Calu3 (cell line): ENCODE measurements around the gene VASP. TPM values are rescaled to one million over a fixed set of nuclear protein-coding genes. Genes with fewer than 3 reads are reported as not detected.

Experiments
- BruUV-seq: library from RNA; stranded (reverse); fragments of 400-500 nt; replicated peaks from 2 replicates; lab custom pipeline; 2021; lab: Mats Ljungman, UMichigan
- CTCF ChIA-PET: fragments of 300-600 bp; sonication (Branson Sonifier 250); formaldehyde crosslinking; loops from one replicate; lab custom pipeline; 2022; ENCODE audit warnings: antibody characterized with exemption; lab: Charles Lee
- DNase-seq: peaks from one replicate; pipeline ENCODE4 v3.0.0; 2022
- H3K27ac Mint-ChIP-seq: one replicate; pipeline ENCODE4 v1.8.0; 2022; ENCODE audit warnings: mixed read lengths; ENCODE audit not compliant: unreplicated experiment
- H3K27me3 Mint-ChIP-seq: one replicate; pipeline ENCODE4 v1.8.0; 2022; ENCODE audit warnings: mixed read lengths; ENCODE audit not compliant: unreplicated experiment
- H3K36me3 Mint-ChIP-seq: one replicate; pipeline ENCODE4 v1.8.0; 2022; ENCODE audit warnings: mild to moderate bottlenecking, moderate library complexity, mixed read lengths; ENCODE audit not compliant: insufficient read depth, unreplicated experiment
- H3K4me1 Mint-ChIP-seq: one replicate; pipeline ENCODE4 v1.8.0; 2022; ENCODE audit warnings: mild to moderate bottlenecking, low read depth, mixed read lengths; ENCODE audit not compliant: unreplicated experiment
- H3K4me3 Mint-ChIP-seq: one replicate; pipeline ENCODE4 v1.8.0; 2022; ENCODE audit warnings: mild to moderate bottlenecking, low read depth, moderate library complexity, mixed read lengths; ENCODE audit not compliant: unreplicated experiment
- H3K9me3 Mint-ChIP-seq: one replicate; pipeline ENCODE4 v1.8.0; 2022; ENCODE audit warnings: low read depth, mixed read lengths; ENCODE audit not compliant: unreplicated experiment
- intact Hi-C: fragments of 100-400 bp; cut with micrococcal nuclease; formaldehyde crosslinking; loops from one replicate; pipeline ENCODE4 v1.10.0; 2022; ENCODE audit not compliant: unreplicated experiment
- total RNA-seq: library from RNA; stranded (reverse); gene quantifications from 2 replicates; pipeline ENCODE4 v1.2.3, GENCODE V29; 2022
- TF ChIP-seq, protein P1 (sequence below): fragments of 200-600 bp; IDR thresholded peaks from one replicate; pipeline ENCODE4 v1.8.0; 2022; ENCODE audit warnings: antibody characterized with exemption; ENCODE audit not compliant: unreplicated experiment

Gene VASP
- total RNA-seq, 1 experiment from 2014 or later: 194 TPM

DNA sequence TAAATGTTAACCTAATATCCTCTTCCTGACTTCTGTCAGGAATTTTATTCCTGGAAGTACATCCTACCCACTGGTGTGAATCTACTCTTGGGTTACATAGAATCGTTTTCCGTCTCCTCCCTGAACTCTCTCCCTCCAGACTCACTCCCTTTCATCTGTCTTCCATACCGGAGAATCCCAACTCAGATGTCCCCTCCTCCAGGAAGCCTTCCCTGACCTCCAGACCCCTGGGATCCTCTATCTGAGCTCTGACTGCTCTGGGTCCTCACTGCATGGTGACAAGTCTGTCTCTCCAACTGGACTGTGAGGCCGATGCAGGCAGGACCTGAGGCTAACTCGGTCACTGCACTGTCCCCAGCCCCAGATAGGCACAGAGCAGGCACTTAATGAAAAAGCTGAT lies 52.8 kb downstream of the VASP start:
- DNase-seq: no peak
- intact Hi-C loops: no loop called here
- Mint-ChIP-seq H3K27me3 (no peaks in the 10 kb centered on the region), H3K4me3 (no peak overlapping the region), H3K27ac (peak overlapping the region; percentile 8), H3K4me1 (peaks cover 9% of the 10 kb centered on the region), H3K36me3 (peaks cover 8% of the 10 kb centered on the region), H3K9me3 (no peaks in the 10 kb centered on the region)
- BruUV-seq: no TSS peak
- CTCF ChIA-PET: no interaction called here
- TF ChIP-seq, protein P1, sequence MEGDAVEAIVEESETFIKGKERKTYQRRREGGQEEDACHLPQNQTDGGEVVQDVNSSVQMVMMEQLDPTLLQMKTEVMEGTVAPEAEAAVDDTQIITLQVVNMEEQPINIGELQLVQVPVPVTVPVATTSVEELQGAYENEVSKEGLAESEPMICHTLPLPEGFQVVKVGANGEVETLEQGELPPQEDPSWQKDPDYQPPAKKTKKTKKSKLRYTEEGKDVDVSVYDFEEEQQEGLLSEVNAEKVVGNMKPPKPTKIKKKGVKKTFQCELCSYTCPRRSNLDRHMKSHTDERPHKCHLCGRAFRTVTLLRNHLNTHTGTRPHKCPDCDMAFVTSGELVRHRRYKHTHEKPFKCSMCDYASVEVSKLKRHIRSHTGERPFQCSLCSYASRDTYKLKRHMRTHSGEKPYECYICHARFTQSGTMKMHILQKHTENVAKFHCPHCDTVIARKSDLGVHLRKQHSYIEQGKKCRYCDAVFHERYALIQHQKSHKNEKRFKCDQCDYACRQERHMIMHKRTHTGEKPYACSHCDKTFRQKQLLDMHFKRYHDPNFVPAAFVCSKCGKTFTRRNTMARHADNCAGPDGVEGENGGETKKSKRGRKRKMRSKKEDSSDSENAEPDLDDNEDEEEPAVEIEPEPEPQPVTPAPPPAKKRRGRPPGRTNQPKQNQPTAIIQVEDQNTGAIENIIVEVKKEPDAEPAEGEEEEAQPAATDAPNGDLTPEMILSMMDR: no peak

DNA sequence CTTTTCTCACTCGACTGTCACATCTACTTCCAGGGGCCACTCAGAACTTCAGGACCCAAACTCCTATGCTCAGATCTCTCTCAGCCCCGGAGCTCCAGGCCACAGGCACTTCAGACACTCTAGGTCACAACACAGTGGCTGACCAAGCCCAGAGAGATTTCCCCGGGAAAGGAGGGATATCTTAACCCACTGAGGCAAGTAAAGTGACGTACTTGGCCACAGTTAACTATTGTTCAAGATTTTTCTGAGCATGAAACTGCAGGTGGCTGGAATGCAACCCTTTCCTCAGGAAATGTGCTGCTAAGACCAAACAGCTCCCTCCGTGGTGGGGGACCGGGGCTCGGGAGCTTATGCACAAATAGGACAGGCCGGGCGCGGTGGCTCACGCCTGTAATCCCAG lies 53.4 kb downstream of the VASP start:
- Mint-ChIP-seq H3K9me3 (no peaks in the 10 kb centered on the region), H3K4me1 (peaks cover 9% of the 10 kb centered on the region), H3K27me3 (no peaks in the 10 kb centered on the region), H3K36me3 (peaks cover 8% of the 10 kb centered on the region), H3K4me3 (no peak overlapping the region), H3K27ac (peak overlapping the region; percentile 8)
- CTCF ChIA-PET: no interaction called here
- TF ChIP-seq, protein P1: no peak
- intact Hi-C loops: no loop called here
- DNase-seq: no peak
- BruUV-seq: no TSS peak

DNA sequence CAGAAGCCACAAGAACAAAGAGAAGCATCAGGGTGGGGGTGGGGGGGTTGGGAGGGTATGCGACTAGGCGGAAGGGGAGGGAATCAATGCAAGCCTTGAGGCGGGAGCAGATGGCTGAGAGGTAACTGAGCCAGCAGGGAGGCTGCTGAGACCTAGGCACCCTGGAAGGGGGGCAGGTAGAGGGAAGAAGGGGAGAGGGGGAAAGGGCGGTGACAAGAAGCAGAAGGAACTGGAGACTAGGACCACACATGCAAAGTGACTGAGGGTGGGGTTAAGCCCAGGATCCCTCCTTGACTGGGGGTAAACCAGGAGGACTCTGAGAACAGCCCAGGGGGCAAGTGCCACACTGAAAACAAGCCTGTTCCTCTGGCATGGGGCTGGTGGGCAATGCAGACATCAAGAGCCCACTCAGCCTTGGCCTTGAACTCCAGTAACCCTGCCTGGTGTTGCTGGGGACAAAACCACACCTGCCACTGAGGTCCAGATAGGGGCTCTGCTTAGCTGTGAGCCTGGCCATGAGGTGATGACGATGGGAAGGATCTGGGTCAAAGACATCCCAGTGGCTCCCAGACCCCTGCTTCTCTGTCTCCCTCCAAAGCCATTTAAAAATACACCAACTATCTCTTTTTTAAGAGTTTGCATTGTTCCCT lies 57.0 kb downstream of the VASP start:
- no peak for DNase-seq
- CTCF ChIA-PET: no interaction called here
- no TSS peak for BruUV-seq
- H3K27me3 Mint-ChIP-seq: no peaks in the 10 kb centered on the region
- H3K27ac Mint-ChIP-seq: no peak overlapping the region
- intact Hi-C loops: no loop called here
- TF ChIP-seq, protein P1: no peak
- H3K4me3 Mint-ChIP-seq: no peak overlapping the region
- H3K9me3 Mint-ChIP-seq: no peaks in the 10 kb centered on the region
- peaks cover 30% of the 10 kb centered on the region for H3K4me1 Mint-ChIP-seq
- H3K36me3 Mint-ChIP-seq: peaks cover 17% of the 10 kb centered on the region

DNA sequence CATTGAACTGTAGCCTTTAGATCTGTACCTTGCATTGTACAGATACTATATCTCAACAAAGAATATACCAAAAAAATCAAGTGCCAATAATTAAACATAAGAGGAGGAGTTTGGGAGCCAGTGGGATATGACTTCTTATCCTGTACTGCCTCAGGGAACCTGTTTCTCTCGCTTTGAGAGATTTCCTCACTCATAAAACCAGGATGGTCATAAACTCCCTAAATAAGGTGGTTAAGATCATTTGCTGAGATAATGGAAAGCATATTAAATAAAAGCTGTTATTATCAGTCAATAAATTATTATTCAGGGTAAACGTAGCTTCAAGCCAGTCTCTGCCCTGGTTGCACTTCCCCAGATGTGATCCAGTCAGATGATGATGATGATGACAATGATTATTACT lies 60.3 kb downstream of the VASP start:
- Mint-ChIP-seq H3K4me1 (peaks cover 31% of the 10 kb centered on the region), H3K36me3 (peaks cover 14% of the 10 kb centered on the region), H3K9me3 (no peaks in the 10 kb centered on the region), H3K27me3 (no peaks in the 10 kb centered on the region), H3K27ac (no peak overlapping the region), H3K4me3 (no peak overlapping the region)
- CTCF ChIA-PET: interaction anchor here (0.6 to 0.9 kb wide), 2 partner anchors 9 to 249 kb away, joined by 3 to 5 read pairs; no protein-coding TSS in a partner anchor
- TF ChIP-seq, protein P1: no peak
- no peak for DNase-seq
- BruUV-seq: no TSS peak
- intact Hi-C loops: no loop called here
